NCI-H345 treated with DMSO at 0.1 percent for 48 hours (cell line): ENCODE results near the gene CLSTN2.

Experiments
- DNase-seq: peaks from one replicate; lab custom pipeline; 2025; ENCODE audit not compliant: unreplicated experiment; lab: John Stamatoyannopoulos, UW

Gene CLSTN2

GRCh38 chr3:140091143-140091542 is 156.2 kb downstream of the CLSTN2 start:
- no peak for DNase-seq

- no peak for DNase-seq
These were observed 158.0 kb downstream of the CLSTN2 start for GRCh38 chr3:140092848-140093536.

GRCh38 chr3:140093742-140094141 is 158.8 kb downstream of the CLSTN2 start:
- no peak for DNase-seq

GRCh38 chr3:140094487-140094886 is 159.5 kb downstream of the CLSTN2 start:
- no peak for DNase-seq

GRCh38 chr3:140096037-140096436 is 161.1 kb downstream of the CLSTN2 start:
- no peak for DNase-seq

- no peak for DNase-seq
These were observed 163.1 kb downstream of the CLSTN2 start for GRCh38 chr3:140097874-140098635.

- DNase-seq, result no peak
These were observed 165.5 kb downstream of the CLSTN2 start for GRCh38 chr3:140100479-140100878.

GRCh38 chr3:140103166-140103565 is 168.2 kb downstream of the CLSTN2 start:
- no peak for DNase-seq

- DNase-seq, result no peak
These were observed 169.1 kb downstream of the CLSTN2 start for GRCh38 chr3:140103986-140104645.

GRCh38 chr3:140113996-140114788 is 179.2 kb downstream of the CLSTN2 start:
- DNase-seq, result no peak

- no peak for DNase-seq
These were observed 179.8 kb downstream of the CLSTN2 start for GRCh38 chr3:140114789-140115080.

- DNase-seq, result no peak
These were observed 182.1 kb downstream of the CLSTN2 start for GRCh38 chr3:140117096-140117526.

- no peak for DNase-seq
These were observed 187.2 kb downstream of the CLSTN2 start for GRCh38 chr3:140122183-140122582.

GRCh38 chr3:140128217-140128616 is 193.2 kb downstream of the CLSTN2 start:
- no peak for DNase-seq

GRCh38 chr3:140128631-140129030 is 193.6 kb downstream of the CLSTN2 start:
- no peak for DNase-seq

GRCh38 chr3:140129768-140130284 is 194.8 kb downstream of the CLSTN2 start:
- no peak for DNase-seq

- no peak for DNase-seq
These were observed 196.9 kb downstream of the CLSTN2 start for GRCh38 chr3:140131895-140132294.

- DNase-seq, result no peak
These were observed 199.4 kb downstream of the CLSTN2 start for GRCh38 chr3:140134231-140134965.

GRCh38 chr3:140135461-140135860 is 200.5 kb downstream of the CLSTN2 start:
- DNase-seq, result no peak

GRCh38 chr3:140143367-140144069 is 208.5 kb downstream of the CLSTN2 start:
- no peak for DNase-seq
